GM06990 (cell line): Measurements from ENCODE around the gene BICDL2.

Source experiments
- DNase-seq: peaks from one replicate; pipeline ENCODE4 v3.0.0-alpha.2; 2011; ENCODE audit not compliant: insufficient read length; ENCODE audit errors: extremely low read depth
- H3K27me3 ChIP-seq: replicated peaks from 2 replicates; pipeline ENCODE4 v1.6.0; 2011; ENCODE audit warnings: low read length; ENCODE audit not compliant: control insufficient read depth, insufficient read depth
- H3K36me3 ChIP-seq: 2 replicates; pipeline ENCODE4 v1.5.1; 2011; ENCODE audit warnings: low read length; ENCODE audit not compliant: control insufficient read depth, insufficient read depth
- H3K4me3 ChIP-seq: replicated peaks from 2 replicates; pipeline ENCODE4 v1.5.1; 2011; ENCODE audit warnings: low read depth, mild to moderate bottlenecking, control low read depth, low read length
- CTCF ChIP-seq: IDR thresholded peaks from 2 replicates; pipeline ENCODE4 v1.5.1; 2011; ENCODE audit warnings: low read length, control low read depth, mild to moderate bottlenecking, inconsistent platforms; ENCODE audit not compliant: insufficient read depth, poor library complexity, severe bottlenecking

The BICDL2 gene

GRCh38 chr16:3020247-3020603 lies 16.5 kb downstream of the BICDL2 start, which contains the start of gene TNFRSF12A:
TSS of gene TNFRSF12A (plus strand) at chr16:3020368. CDS start at chr16:3020398, 30 bp downstream.
- TF ChIP-seq CTCF, result no peak
- H3K36me3 ChIP-seq, result no peaks in the 10 kb centered on the region
- DNase-seq, result peak; percentile 84

GRCh38 chr16:3019594-3020246 lies 17.0 kb downstream of the BICDL2 start:
- Histone ChIP-seq H3K4me3 (peak overlapping the region; percentile 58), H3K36me3 (no peaks in the 10 kb centered on the region), H3K27me3 (no peaks in the 10 kb centered on the region; the same call in 1 of the 2 replicates)
- no peak for DNase-seq
- TF ChIP-seq CTCF, result no peak

More at GRCh38 chr16:3020247-3020603, 16.5 kb downstream of the BICDL2 start, which contains the start of gene TNFRSF12A:
- H3K27me3 ChIP-seq, result no peaks in the 10 kb centered on the region; the same call in 1 of the 2 replicates
- peak within 1 kb of the TSS; percentile 58 for H3K4me3 ChIP-seq

- no peaks in the 10 kb centered on the region for H3K36me3 ChIP-seq
- TF ChIP-seq CTCF, result peak; percentile 29
- no peaks in the 10 kb centered on the region; the same call in none of the 2 replicates for H3K27me3 ChIP-seq
- no peak for DNase-seq
- H3K4me3 ChIP-seq, result no peak within 1 kb of the TSS
Measured at GRCh38 chr16:3017794-3018506, 18.8 kb downstream of the BICDL2 start, which contains the start of gene CLDN6. TSS of gene CLDN6 (minus strand) at chr16:3018183. CDS start at chr16:3016021, 2,162 bp downstream.

DNA sequence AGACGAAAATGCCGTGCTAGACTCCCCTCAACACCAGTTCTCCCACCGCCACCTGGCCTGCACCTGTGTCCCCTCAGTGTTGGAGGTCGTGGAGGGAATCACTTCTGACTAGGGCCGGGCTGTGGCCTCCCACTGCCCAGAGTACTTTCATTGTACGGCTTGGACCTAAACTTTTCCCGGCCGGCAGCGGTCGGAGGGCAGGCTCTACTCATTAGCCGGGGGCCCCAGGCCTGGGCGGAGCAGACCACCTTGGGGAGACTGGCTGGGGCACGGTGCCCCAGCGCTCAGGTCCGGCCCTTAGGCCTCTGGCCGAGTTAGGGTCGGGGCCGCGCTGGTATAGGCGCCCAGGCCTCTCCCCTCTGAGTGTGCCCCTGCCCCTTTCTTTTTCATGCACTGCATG lies 19.4 kb downstream of the BICDL2 start:
- no peak for DNase-seq
- H3K27me3 ChIP-seq, result no peaks in the 10 kb centered on the region; the same call in none of the 2 replicates
- no peak for TF ChIP-seq CTCF
- H3K4me3 ChIP-seq, result no peak overlapping the region
- no peaks in the 10 kb centered on the region for H3K36me3 ChIP-seq

GRCh38 chr16:3015865-3016521 lies 20.8 kb downstream of the BICDL2 start:
- no peak for TF ChIP-seq CTCF
- no peaks in the 10 kb centered on the region for H3K36me3 ChIP-seq
- no peak overlapping the region for H3K4me3 ChIP-seq
- DNase-seq, result no peak
- H3K27me3 ChIP-seq, result no peaks in the 10 kb centered on the region; the same call in none of the 2 replicates
